NCI-H2196 (cell line): ENCODE measurements around the gene ADNP2.
"Not testable (repeated sequence)": the region's sequence is repeated elsewhere in the genome, so short reads cannot be mapped to it uniquely, and the experiment has no call there.

ENCODE experiments used
- DNase-seq: peaks from one replicate; lab custom pipeline; 2025; ENCODE audit not compliant: unreplicated experiment; lab: John Stamatoyannopoulos, UW

ADNP2 gene

DNA sequence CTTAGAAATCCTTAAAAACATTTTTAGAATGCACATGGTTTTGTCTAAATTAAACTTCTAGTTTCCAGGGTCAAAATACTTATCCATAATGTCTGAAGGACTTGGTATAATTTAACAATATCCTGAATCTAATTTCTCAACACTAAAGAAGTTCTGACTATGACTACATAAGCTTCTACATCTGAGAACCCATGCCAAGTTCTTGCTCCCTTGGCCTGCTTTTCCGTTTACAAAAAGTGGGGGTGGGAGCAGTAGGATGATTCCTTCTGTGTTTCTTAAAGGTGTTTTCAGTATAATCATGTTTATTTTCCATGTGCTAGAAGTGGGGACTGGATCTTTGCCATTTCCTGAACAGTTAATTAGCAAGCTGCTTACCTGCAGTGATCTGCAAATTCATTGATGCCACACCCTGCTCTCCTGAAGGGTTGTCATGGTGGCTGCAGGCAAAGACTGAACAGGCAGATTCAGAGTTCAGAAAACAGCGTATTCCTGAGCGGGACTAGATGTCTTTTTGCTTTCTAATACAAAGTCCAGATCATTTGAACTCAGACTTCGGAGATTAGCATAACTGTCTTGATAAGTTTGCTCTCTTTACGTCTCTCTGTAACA lies 36.2 kb downstream of the ADNP2 start:
- DNase-seq = no peak

DNA sequence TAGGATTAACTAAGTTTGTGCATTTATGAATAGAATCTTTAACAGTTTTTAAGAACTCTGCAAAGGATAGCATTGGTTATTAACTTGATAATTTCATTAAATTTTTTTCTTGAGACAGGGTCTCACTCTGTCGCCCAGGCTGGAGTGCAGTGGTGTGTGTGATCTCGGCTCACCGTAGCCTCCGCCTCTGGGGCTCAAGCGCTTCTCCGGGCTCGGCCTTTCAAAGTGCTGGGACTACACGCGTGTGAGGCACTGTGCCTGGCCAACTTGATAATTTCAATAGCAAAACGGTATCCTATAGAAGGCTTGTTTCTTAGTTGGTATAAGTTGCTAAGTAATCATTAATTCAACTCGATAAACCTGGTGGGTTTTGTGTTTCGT lies 38.0 kb downstream of the ADNP2 start:
- DNase-seq = no peak

DNA sequence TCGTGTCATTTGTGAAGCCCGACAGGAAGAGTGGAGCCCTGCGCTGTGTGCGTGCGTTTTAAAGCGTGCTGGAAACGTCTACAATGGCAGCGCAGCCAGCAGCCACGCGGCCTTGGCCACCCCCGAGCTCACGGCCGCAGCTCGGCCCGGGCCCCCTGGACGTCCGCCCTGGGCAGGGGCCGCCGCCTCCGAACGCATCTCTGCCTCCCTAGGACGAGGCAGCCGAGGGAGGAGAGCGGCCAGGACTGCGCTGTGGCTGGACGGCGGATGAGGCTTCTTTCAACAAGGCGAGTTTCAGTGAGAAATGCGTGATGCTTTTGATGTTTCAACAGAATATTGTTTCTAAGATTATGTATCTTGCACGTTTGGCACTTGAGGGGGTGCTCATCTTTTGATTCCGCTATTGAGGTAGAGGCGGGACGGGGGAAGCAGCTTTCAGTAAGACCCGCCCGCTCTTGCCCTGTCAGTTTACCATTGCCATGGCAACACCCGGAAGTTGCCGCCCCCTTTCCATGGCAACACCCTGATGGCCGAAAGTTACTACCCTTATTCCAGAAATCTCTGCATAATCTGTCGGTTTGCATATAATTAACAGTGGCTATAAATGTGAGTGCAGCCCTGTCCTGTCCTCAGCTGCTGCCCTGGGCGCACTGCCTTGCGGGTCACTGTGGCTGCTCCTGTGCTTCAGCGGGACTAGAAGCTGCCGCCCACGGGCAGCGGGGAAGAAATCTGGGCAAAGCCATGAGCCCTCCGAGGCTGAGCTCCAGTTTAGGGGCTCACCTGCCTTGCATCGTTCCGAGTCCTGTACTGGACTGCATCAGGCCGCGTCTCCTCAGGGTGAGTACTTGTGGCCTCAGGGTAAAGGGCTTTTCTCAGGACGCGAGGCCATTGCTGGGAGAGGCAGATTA lies 38.6 kb downstream of the ADNP2 start:
- peak; percentile 50 for DNase-seq

DNA sequence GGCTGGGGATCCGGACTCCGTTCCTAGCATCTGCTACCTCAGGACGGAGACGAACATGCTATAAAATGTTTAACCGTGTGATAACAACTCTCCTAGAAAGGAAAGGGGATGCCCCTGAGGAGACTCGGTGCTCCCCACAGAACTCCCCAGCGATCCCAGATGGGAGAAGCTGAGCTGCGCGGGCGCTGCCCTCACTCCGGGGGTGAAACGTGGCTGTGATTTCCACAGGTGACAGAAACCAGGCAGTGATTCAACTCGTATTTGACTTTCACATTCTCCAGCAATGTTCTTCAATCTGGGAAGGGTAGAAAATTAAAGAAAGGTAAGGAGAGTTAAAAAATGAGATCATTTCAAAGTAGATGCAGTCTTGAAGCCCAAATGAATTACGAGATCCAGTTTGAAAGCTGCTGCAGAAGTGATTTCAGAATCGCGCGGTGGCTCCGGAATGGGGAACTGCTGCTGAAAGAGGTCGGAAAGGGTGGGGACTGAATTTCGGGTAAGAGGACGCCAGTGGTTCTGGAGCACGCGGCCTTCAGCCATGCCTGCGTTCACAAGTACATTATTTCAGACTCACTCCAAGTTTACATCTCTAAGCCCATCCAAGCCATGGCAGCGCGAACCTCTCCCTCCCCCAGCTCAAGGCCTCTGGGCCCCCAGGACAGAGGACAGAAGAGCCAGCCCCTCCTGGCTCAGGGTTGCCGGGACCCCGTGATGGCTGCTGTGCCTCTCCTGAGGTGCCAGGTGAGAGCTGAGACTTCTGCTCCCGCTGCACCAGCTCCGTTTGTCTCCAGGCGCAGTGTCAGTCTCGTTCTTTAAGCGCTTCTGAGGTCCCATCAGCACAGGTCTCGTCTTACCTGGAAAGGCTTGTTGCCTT lies 39.5 kb downstream of the ADNP2 start:
- no peak for DNase-seq

DNA sequence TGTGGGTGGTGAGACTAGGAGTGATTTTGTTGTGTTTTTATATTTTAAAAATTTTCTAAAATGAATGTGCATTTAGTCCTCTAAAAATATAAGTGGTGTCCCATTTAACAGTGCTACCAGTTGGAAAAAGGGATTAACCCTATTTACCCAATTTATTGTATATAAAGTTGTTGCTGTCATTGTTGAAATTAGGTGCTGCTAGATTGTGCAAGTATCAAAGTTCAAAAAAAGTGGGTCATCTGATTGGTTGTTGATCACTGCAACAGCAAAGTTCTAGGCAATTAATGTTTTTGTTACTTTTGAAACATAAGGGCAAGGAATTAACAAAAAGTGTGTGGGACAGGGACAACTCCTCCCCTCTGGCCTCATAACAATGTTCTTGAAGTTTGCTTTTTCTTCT lies 40.6 kb downstream of the ADNP2 start:
- DNase-seq = no peak

DNA sequence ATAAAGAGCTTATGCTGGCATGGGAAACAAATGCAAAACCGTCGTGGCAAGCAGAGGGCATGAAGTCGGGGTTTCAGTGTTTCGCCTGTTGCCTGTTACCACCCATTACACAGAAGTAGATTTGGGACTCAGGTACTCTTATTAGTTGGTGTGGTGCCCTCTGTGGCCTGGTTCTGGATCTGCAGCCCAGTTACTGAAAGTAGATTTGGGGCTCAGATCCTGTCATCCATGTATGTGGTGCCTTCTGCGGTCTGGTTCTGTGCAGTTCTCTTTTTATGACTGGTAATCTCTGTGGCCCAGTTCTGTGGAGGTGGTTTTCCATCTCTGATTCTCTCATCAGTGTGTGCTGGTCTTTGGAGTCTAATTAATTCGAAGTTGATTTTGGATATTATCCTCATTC lies 45.2 kb downstream of the ADNP2 start:
- no peak for DNase-seq

DNA sequence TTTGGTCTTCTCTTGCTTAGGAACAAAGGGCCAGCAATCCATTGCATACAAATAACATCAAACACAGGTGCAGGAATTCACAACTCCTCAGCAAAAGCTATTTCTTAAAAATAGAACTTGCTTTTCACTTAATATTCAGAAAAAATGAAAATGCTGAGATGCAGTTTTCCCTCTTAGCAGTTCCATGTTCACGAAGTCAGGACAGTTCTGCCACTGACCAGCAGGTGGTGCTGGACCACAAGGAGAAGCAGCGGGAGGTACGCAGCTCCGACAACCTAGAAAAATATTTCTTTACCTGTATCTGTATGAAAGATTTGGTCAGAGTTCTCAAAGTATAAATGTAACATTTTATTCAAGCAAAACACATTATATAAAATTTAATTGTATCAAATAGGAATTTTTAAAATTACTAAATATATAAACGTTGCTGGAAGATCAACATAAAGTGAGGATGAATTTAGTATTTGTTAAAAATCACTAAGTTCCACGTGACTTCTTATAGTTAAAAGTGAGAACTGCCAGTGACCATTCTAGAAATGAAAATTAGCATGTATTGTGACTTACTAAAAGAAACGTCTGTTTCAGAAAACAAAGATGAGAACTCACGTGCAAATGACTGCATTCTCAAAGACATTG lies 48.8 kb downstream of the ADNP2 start:
- DNase-seq = peak; percentile 89

DNA sequence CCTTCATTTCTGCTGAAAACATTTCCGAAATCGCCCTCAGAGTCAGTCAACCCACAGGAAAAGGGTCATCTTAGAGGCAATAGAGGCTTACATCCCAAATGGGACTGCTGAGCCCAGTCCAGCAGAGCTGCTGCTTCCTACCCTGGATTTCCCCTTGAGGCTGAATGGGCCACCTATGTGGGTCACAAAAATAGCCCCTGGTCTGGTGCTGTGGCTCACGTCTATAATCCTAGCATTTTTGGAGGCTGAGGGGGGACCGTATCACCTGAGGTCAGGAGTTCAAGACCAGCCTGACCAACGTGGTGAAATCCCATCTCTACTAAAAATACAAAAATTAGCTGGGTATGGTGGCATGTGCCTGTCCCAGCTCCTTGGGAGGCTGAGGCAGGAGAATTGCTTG lies 49.3 kb downstream of the ADNP2 start:
- DNase-seq = no peak

DNA sequence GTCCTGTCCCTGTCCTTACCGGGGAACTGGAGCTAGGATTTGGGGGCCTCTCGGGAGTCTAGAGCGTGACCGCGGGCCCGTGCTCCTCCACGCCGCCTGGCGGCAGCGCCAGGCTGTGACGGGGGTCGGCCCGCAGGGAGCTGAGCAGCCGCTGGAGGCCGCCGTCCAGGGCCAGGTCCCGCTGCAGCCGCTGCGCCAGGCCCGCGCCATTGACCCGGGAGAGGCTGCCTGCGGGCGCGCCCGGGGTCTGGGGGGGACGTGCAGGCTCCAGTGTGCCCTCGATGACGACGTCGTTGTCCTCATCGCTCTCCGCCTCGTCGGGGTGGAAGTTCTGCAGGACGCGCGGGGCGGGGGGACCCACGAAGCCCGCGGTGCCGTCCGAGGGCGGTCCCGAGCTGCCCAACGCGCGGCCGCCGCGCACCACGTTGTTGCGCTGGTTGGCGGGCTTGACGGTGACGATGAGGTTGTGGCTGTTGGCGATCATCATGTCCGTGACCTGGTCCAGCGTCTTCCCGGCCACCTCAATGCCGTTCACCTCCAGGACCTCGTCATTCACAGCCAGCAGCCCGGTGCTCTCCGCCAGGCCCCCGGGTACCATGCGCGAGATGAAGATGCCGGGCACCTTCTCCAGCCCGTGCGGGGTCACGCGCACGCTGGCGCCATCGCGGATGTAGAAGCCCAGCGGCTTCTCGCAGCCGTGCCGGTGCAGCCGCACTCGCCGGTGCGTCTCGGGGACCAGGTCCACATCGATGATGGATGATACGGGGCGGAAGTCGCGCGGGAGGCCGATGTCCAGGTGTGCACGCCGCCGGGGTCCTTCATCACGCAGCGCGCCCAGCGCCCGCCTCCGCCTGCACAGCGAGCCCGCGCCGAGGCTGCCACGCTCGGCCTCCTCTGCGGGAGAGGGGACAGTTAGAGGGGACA lies 50.9 kb downstream of the ADNP2 start:
- no peak for DNase-seq

DNA sequence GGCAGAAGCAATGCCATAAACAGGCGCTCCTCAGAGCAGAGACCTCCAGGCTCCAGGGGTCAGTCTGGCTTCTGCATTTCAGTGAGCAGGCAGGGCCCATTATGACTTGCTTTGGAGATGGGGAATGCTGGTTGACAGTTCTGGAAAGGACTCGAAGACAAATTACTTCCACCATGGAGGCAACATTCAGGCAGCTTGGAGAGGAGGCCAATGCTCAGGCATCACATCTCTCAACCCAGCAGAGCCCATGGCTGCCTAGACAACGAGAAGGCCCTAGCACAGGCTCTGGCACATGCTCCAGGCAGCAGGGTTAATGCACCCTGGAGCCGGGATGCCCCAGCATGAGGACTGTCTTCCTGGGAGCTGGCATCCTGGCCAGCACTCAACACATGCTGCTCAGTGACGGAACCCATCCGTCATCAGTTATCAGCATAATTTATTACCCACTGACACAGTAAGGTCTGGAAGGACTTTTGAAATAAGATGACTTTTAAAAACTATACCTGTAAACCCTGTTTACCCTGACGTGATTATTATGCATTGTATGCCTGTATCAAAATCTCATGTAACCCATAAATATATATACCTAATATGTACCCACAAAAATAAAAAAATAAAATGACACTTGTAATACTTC lies 52.8 kb downstream of the ADNP2 start:
- DNase-seq = no peak

DNA sequence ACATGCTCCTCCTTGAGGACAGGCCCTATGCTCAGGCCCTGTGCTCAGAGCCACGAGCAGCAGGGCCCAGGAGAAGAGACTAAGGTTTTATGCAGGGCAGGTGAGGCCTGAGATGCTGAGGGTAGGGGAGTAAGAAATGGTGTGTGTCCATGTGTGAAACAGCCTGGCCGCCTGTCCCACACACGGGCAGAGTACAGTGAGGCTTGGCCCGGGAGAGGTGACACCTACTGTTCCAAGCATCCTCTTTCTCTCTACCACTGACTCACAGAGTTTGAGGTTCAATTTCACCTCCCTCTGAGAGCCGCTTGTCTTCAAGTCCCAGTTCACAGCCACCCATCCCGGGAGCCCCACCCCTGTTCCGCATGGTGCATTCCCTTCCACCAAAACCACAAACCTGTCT lies 54.1 kb downstream of the ADNP2 start:
- DNase-seq = no peak

DNA sequence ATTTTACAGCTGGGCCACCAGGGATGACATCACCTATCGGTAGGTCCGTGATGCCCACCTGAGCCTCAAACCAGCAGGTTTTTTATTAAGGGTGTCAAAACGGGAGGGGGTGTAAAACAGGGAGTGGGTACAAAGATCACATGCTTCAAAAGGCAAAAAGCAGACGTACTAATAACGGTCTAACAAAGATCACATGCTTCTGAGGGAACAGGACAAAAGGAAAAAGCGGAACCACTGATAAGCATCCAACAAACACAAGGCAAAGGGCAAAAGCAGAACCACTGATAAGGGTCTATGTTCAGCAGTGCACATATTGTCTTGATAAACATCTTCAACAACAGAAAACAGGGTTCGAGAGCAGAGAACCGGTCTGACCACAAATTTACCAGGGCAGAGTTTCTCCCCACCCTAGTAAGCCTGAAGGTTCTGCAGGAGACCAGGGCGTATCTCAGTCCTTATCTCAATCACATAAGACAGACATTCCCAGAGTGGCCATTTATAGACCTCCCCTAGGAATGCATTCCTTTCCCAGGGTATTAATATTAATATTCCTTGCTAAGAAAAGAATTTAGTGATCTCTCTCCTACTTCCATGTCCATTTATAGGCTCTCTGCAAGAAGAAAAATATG lies 55.8 kb downstream of the ADNP2 start:
- not testable (repeated sequence) for DNase-seq

DNA sequence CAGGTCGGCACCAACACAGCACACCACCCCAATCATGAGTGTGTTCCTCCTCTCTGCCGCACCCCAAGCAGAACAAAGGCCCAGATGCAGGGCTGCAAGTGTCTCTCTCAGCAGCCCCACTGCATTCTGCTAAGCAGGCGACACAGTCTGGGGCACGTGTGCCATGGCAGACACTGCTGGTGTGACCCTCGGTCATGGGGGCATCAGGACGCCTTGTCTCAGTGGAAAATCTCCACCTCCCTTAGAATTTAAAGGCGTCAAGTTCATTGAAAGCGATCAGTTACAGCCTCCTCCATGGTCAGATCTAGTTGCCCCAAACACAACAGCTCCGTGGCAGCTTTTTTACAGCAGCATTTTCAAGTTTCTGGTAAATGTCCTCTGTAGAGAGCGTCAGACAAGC lies 57.2 kb downstream of the ADNP2 start:
- DNase-seq = no peak

DNA sequence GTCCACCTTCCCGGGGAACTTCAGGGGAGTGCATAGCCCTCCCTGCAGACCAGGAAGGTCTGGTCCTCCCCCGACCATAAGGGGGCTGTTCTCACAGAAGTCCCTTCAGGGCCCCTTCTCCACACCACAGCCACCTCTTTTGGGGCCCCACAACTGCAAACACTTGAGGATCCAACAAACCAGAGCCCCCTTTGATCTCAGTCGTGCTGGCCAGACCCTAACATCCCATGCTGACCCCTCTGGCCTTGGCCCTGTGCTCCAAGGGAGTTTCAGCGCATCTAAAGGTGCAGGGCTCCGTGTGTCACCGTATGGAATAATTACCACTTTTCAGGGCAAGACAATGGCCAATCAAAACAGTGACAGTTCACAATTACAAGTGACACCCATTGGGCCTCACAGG lies 57.7 kb downstream of the ADNP2 start:
- no peak for DNase-seq

DNA sequence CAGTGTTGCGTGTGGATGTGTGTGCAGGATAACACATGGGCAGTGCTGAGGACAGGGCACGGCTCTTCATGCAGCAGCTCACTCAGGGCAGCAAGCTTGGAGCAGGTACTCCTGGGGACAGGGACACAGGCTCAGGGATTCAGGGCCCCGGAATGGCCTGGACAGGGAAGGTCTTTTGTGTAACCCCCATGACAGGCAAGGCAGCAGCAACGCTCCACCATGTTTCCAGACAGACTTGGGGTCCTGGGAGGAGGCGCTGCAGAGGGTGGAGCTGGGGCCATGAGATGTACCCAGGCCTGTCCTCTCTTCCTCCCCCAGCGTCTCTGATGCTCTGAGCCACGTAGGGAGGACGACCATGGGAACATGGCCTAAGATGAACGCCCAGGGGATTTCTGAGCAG lies 58.3 kb downstream of the ADNP2 start:
- no peak for DNase-seq

DNA sequence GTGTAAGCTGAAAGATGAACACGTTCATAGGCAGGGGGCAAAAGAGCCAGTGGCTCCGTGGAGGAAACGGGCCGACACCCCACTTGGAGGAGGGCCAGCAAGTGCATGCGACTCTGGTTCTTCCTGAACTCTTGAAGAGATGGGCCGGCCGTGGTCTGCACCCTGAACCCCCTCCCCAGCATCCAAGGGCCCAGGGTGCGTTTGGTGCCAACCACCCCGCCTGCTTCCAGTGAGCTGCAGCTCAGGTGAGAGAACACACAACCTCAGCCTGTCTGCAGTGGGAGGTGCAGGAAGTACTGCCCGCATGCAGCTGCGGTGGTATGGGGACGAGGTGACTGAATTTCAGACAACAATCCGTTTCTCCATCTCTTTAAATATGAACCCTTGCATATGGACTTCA lies 58.9 kb downstream of the ADNP2 start:
- no peak for DNase-seq

DNA sequence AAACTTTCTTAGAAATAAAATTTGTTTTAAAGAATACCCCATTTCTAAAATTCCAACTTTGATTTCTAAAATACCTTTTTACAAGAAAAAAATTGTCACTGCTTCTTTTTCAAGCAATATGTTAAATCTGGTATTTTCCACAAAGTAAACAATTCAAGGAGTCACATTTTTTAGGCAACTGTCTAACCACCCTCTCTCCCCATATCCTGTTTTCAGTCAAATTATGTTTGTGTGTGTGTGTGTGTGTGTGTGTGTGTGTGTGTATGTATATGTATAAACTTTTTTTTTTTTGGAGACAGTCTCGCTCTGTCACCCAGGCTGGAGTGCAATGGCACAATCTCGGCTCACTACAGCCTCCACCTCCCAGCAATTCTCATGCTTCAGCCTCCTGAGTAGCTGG lies 59.3 kb downstream of the ADNP2 start:
- no peak for DNase-seq

DNA sequence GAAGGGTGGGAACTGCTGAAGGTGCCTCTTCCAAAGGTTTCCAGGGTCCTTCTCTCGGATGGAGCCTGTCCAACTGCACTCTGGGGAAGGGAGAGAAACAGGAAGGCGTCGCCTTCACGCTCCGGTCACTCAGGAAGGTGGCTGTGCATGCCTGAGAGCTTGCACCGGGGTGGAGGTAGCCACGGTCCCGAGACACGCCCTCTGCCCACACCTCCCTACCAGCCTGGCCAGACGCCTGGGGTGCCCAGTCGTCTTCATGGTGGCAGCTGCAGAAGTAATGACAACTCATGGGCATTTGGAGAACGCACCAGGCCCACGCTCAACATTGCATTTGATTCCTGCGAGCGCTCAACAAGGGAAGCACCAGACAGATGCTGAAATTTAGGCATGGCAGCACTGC lies 59.9 kb downstream of the ADNP2 start:
- no peak for DNase-seq

DNA sequence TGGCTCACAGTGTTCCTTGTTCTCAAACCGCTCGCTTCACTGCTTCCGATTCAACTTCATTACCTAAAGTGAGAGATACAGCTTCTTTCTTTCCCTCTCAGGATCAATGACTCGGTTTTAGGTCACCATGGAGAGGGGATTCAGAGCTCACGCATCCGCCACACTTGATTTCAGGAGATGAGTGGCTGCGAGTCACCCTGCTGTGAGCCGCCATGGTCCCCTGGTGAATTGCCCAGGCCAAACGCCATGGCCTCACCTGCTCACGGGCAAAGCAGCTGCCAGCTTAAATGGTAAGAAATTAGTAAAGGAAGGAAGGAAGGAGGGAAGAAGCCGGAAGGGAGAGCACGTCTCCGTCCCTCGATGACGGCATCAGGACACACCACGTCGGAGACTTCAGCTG lies 60.5 kb downstream of the ADNP2 start:
- no peak for DNase-seq
